Neural cell (in vitro differentiated cells): ENCODE data around the gene MRC2.

Experiments used
- CTCF ChIP-seq: fragments of 450-650 bp; IDR thresholded peaks from 2 replicates; pipeline ENCODE4 v1.5.1; 2014; ENCODE audit warnings: antibody characterized with exemption, mild to moderate bottlenecking, moderate library complexity; ENCODE audit not compliant: poor library complexity, severe bottlenecking
- EZH2 ChIP-seq: fragments of 200-600, 300-800 bp; shearing (Covaris generic), sonication (generic); IDR thresholded peaks from 2 replicates; pipeline ENCODE4 v1.6.1; 2014; ENCODE audit warnings: antibody characterized with exemption, low read length, borderline replicate concordance, mild to moderate bottlenecking; ENCODE audit not compliant: insufficient read depth, poor library complexity, severe bottlenecking
- MXI1 ChIP-seq: fragments of 450-650 bp; conservative IDR thresholded peaks from 2 replicates; pipeline ENCODE4 v1.6.1; 2014; ENCODE audit warnings: antibody characterized with exemption, mild to moderate bottlenecking; ENCODE audit not compliant: poor library complexity, severe bottlenecking
- RAD21 ChIP-seq: fragments of 450-650 bp; conservative IDR thresholded peaks from 2 replicates; pipeline ENCODE4 v1.6.1; 2014; ENCODE audit warnings: antibody characterized with exemption, mild to moderate bottlenecking, moderate library complexity
- SMC3 ChIP-seq: fragments of 450-650 bp; conservative IDR thresholded peaks from 2 replicates; pipeline ENCODE4 v1.6.1; 2014; ENCODE audit warnings: antibody characterized with exemption, mild to moderate bottlenecking, moderate library complexity; ENCODE audit not compliant: poor library complexity
- TAF1 ChIP-seq: IDR thresholded peaks from 2 replicates; pipeline ENCODE4 v1.6.1; 2012; ENCODE audit warnings: low read depth

GRCh38 chr17:62601471-62601870 lies 26.0 kb upstream of the MRC2 start:
- TF ChIP-seq EZH2 (no peak), CTCF (no peak), RAD21 (no peak), TAF1 (no peak), SMC3 (no peak), MXI1 (no peak)
